HG02798 (cell line): Measurements from ENCODE around the gene NAT8L.

ENCODE experiments used
- ATAC-seq: cut with Tn5 transposase; IDR thresholded peaks from one replicate; pipeline ENCODE4 v1.9.1; 2021; ENCODE audit warnings: mild to moderate bottlenecking; ENCODE audit not compliant: unreplicated experiment, poor library complexity

NAT8L gene

GRCh38 chr4:2073808-2074481, 14.8 kb downstream of the NAT8L start:
- ATAC-seq, result no peak

- ATAC-seq, result no peak
These were observed 15.5 kb downstream of the NAT8L start for GRCh38 chr4:2074588-2074987.

GRCh38 chr4:2075171-2075986, 16.3 kb downstream of the NAT8L start:
- no peak for ATAC-seq

GRCh38 chr4:2075987-2076907, 17.1 kb downstream of the NAT8L start:
- no peak for ATAC-seq

GRCh38 chr4:2076908-2077536, 17.9 kb downstream of the NAT8L start:
- no peak for ATAC-seq

GRCh38 chr4:2077537-2078460, 18.7 kb downstream of the NAT8L start:
- no peak for ATAC-seq

GRCh38 chr4:2078584-2078983, 19.5 kb downstream of the NAT8L start:
- no peak for ATAC-seq

GRCh38 chr4:2079006-2079405, 19.9 kb downstream of the NAT8L start:
- no peak for ATAC-seq

GRCh38 chr4:2079926-2080325, 20.8 kb downstream of the NAT8L start:
- no peak for ATAC-seq

- ATAC-seq, result no peak
These were observed 21.5 kb downstream of the NAT8L start for GRCh38 chr4:2080429-2081300.

GRCh38 chr4:2081540-2081939, 22.4 kb downstream of the NAT8L start:
- ATAC-seq, result no peak

- ATAC-seq, result no peak
These were observed 23.0 kb downstream of the NAT8L start for GRCh38 chr4:2082118-2082517.

- no peak for ATAC-seq
These were observed 23.5 kb downstream of the NAT8L start for GRCh38 chr4:2082627-2083026.

GRCh38 chr4:2083116-2083825, 24.1 kb downstream of the NAT8L start:
- ATAC-seq, result no peak

- no peak for ATAC-seq
These were observed 24.7 kb downstream of the NAT8L start for GRCh38 chr4:2083826-2084160.

- ATAC-seq, result no peak
These were observed 25.2 kb downstream of the NAT8L start for GRCh38 chr4:2084316-2084715.

GRCh38 chr4:2085496-2085901, 26.4 kb downstream of the NAT8L start:
- ATAC-seq, result no peak

GRCh38 chr4:2087170-2087569, 28.0 kb downstream of the NAT8L start:
- ATAC-seq, result no peak
